Endometrium (tissue), 2 donors: Measurements from ENCODE around the gene PCED1B.

Experiments used
- FAIRE-seq: peaks from 2 replicates; lab custom pipeline; 2012; peaks lifted over from hg19 to GRCh38; lab: Jason Lieb, UNC
- donor health status: control.
- donor health status: control.

PCED1B gene

DNA sequence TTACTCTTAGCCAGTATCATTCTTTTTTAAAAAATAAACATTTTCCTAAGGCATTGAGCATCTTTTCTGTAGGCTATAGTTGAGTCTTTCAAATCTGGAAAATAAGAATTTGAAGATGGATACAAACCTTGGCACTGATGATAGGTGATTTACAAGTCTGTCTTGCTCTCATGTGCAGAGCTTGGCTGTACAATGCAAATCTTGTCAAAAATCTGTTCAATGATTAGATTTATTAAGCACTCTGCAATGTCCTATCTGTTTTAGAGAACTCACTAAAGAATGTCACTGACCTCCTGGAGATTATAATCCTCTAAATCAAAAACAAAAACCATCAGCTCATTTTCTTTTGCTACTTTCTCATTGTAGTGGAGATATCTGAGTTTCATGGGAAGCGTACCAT, 43.2 kb downstream of the PCED1B start:
- no peak for FAIRE-seq

DNA sequence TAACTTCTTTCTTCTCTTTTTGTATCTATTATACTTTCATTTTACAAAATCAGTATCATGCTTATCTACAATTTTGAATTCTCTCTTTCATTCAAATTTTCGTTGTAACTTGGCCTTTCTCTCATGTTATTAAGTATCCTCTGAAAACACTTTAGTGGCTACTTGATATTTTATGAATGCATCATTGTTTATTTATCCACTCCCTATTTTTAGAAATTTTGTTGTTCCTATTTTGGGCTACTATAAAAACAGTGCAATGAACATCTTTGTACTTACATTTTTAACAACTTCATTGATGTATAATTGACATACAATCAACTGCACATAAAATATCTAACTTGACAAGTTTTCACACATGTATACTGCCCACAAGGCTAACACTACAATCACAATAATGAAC, 44.3 kb downstream of the PCED1B start:
- FAIRE-seq = no peak

DNA sequence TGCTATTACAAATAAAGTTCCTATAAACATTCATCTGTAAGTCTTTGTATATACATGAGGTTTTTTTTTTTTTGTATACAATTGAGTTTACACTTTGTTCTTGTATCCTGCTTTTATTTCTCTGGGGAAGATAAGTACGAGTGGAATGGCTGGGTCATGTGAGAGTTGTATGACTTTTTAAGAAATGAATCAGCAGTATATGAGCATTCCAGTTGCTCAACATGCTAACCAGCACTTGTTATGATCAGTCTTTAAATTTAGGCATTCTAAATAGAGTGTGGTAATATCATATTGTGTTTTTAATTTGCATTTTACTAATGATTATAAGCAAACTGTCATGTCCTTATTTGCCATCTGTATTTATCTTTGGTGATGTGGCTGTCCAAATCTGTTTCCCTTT, 45.0 kb downstream of the PCED1B start:
- FAIRE-seq = no peak

DNA sequence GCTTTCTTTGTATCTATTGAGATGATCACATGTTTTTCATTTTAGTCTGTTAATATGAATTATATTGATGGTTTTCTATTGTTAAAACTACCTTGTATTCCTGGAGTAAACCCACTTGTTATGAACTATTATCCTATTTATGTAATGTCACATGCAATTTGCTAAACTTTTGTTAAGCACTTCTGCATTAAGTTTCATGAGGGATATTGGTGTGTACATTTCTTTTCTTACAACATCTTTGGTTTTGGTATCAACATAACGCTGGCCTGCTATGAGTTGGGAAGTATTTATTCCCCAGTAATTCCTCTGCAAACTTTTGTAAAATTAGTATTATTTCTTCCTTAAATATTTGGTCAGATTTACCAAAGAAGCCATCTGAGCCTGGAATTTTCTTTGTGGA, 46.8 kb downstream of the PCED1B start:
- FAIRE-seq = no peak

DNA sequence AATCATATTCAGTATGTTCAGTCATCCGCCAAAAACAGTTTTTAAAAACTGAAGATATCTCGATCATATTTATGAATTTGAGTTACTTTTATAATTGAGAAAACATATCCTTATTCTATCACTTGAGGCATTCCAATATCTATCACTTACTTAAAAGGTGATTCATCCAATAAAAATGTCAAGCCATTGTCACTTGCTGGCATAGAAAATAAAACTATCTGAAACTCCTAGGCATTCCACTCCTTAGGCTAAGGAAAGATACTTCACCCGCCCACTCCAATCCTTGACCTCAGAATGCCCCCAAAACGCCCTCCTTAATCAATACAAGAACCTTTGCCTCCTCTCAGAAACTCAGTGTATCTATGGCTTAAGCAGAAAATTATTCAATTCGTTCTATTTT, 51.6 kb downstream of the PCED1B start:
- FAIRE-seq = no peak

DNA sequence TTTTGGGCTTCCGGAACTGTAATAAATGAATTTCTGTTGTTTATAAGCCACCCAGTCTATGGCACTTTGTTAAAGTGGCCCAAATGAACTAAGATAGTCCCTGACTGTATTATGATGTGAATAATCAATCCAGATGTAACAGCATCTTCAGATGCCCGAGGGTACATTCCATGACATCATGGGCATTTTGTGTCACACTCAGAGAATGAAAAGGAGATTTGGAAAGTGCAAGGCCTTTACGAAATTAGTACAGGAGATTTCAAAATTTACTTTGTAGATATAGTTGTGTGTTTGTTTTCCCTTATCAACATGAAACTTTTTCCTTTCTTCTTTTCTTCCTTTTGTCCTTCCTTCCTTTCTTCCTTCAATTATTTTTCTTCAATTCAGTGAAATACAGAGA, 54.6 kb downstream of the PCED1B start:
- FAIRE-seq = no peak

DNA sequence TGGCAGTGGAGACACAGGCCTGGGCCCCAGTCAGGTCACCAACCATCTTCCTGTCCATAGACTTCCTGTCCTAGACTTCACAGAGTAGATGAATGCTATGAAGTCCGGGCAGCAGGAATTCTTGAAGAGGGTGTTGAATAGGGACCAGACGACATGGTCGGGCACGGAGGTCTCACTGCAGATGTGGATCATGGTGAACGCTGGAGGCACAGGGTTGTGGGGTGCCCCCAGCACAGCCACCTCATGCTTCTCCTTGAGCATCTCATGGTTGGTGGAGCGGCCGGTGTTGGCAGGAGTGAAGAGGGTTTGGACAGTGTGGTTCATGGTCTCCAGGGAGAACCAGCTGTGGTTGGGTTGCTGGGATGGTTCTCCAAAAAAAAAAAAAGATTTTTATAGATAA, 56.2 kb downstream of the PCED1B start:
- no peak for FAIRE-seq

DNA sequence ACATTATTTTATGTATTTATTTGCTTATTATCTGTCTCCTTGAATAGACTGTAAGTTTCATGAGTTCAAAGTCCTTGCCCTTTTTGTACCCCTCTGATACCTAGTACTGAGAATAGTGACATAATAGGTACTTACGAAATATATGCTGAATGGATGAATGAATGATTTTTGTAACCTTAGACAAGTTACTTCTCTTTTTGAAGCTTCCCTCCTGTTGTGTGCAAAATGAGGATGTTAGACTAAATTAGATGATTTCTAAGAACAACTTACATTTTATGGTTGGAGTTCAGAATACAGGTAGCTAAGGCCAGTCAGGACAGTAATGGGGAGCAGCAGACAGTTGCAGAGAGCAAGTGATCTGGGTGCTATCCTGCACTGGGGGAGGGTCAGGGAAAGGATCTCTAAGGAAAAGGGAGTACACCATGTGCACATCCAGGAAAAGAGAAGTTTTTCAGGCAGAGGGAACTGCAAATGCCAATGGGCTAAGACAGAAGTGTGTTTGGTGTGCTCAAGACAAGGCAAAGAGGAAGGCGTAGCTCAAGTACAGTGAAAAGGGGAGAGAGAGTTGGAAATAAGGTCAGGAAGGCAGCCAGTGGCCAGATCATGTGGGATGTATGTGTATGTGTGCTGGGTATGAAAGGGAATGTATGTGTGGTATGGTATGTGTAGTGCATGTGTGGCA, 59.7 kb downstream of the PCED1B start:
- no peak for FAIRE-seq

DNA sequence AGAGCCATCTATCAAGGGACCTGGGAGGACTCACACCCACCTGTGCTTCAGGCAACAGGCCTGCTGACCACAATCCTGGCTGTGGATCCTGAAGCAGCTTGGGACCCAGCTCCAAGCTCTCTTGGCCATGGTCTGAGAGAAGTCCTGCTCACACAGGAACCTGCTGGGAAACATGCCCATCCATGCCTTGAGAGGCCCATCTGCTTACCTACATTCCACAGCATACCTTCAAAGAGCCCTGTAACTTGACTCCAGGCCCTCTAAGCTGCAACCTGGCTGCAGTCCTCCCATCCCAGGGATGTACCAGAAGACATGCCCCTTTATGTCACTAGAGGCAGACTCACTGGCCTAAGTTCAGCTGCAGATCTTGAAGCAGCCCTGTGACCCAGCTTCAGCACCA, 62.0 kb downstream of the PCED1B start:
- FAIRE-seq = no peak

DNA sequence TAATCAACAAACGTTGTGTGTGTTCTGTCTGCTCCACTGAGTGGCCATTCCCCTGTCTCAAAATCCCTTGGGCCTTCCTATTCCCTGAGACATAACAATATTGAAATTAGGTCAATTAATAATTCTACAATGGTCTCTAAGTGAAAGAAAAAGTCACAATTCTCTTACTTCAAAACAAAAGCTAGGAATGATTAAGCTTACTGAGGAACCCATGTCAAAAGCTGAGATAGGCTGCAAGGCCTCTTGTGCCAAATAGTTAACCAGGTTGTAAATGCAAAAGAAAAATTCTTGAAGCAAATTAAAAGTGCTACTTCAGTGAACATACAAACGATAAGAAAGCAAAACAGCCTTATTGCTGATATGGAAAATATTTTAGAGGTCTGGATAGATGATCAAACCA, 65.3 kb downstream of the PCED1B start:
- no peak for FAIRE-seq

DNA sequence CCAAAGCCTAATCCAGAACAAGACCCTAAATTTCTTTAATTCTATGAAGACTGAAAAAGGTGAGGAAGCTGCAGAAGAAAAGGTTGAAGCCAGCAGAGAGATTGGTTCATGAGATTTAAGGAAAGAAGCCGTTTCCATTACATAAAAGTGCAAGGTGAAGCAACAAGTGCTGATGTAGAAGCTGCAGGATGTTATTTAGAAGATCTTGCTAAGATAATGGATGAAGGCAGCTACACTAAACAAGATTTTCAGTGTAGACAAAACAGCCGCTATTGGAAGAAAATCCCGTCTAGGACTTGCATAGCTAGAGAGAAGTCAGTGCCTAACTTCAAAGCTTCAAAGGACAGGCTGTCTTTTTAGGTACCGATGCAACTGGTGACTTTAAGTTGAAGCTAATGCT, 65.8 kb downstream of the PCED1B start:
- FAIRE-seq = no peak

DNA sequence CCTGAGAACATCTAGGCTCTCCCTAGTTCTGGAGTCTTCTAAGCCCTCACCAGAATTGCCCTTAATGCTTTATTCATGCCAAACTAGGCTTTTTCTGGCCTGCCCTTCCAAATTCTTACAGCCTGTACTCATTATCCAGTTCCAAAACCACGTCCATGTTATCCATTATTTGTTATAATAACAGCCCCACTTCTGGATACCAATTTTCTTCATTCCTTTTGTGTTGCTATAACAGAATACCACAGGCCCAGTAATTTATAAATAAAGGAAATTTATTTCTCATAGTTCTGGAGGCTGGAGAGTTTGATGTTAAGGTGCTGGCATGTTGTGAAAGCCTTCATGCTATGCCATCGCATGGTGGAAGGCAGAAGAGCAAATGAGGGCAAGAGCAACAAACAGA, 68.3 kb downstream of the PCED1B start:
- no peak for FAIRE-seq

DNA sequence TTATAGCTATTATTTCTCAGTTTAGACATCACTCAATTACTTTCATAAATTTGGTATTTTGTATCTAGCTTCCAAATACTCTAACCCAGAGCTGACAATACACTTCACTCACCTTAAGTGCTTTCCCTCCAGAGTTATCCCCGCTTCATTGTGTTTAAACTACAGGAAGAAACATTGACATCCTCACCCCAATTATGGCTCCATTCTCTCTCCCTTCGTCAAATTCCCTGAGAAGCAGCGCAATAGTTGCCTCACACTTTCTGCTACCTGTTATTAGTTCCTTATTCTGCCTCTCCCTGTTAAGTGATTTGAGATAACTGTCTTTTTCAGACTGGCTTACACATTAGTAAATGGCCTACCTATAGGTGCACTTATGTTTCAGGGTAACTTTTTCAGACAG, 69.7 kb downstream of the PCED1B start:
- no peak for FAIRE-seq

DNA sequence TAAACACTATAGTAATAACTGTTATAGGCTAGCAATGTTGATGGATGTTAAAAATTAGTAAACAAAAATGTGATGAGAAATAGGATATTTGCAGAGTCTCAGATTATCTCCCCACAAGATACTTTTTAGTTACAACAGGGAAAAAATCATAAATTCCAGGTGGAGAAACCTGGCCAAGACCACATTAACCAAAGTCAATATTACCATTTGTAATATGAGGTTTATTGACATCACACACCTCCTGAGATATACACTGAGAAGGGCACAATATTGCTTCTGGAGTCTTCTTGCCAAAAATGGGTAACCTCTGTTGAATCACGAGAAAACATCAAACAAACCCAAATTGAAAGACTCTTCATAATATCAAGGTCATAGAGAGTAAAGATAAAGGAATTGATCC, 72.7 kb downstream of the PCED1B start:
- no peak for FAIRE-seq

DNA sequence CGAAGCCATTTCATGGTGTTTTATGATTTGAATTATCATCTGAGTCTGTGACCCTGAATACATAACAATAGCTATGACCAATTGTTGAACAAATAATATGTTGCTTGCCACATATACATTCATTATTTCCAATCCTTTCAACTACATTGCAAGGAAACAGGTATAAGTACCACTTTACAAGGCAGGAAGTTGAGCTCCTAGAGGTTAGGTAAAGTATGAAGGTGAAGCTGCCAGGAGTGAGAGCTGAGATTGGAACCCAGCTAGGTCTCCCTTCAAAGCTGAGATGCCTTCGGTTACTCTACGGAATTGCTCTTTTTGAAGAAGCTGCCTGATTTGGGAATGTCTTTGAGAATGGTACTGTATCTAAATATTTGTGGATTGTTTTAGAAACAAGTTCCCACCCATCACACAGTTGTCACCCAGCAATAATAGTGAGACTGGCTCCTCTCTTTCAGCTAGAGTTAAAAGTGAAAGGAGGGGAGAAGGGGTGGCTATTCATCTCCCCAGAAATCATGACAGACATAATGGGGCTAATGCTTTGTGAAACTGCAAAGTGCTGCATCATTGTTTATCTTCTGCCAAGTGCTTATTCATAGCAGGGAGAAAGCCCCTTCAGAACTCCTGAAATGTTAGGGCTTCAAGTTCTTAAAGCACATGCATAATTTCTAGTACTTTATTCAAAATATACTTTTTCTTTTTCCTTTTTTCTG, 76.2 kb downstream of the PCED1B start:
- no peak for FAIRE-seq

DNA sequence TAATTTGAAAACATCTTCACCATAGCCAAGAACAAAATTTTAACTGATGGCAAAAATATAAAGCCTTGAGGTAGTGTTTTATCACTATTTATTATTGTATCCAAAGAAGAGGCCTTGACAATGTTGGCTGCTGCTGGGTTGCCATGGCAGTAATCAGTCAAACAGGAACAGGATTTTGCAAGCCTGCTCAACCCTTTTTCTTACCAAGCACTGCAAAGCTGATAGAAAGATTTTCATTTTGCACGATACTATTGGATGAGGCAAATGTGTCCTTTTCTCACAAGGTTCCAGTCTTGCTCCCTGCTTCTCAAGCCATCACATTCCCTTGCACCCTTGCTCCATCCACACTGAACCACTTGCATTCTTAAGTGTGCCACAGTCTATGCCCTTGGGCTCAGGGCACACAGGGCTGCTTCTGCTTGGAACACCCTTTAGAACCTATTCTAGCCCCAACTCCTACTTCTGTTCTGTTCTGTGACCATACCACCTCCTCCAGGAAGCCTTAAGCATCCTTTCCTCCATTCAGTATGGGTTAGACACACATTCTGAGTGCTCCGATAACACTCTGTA, 76.8 kb downstream of the PCED1B start:
- no peak for FAIRE-seq

DNA sequence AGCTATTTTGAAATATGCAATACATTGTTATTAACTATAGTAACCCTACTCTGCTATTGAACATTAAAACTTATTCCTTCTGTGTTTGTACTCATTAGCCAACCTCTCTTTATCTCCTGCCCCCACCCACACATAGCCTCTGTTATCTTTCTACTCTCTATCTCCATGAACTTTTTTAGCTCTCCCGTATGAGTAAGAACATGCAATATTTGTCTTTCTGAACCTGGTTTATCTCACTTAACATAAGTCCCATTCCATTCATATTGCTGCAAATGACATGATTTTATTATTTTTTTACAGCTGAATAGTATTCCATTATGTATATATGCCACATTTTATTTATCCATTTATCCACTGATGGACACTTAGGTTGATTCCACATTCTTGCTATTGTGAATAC, 79.4 kb downstream of the PCED1B start:
- FAIRE-seq = no peak

DNA sequence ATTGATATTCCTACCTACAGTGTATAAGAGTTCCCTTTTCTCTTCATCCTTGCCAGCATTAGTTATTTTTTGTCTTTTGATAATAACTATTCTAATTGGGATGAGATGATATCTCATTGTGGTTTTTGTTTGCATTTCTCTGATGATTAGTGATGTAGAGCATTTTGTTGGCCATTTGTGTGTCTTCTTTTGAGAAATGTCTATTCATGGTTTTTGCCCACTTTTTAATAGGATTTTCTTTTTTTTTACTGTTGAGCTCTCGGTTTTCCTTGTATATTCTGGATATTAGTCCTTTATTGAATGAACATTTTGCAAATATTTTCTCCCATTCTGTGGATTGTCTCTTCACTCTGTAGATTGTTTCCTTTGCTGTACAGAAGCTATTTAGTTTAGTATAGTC, 79.9 kb downstream of the PCED1B start:
- FAIRE-seq = no peak

DNA sequence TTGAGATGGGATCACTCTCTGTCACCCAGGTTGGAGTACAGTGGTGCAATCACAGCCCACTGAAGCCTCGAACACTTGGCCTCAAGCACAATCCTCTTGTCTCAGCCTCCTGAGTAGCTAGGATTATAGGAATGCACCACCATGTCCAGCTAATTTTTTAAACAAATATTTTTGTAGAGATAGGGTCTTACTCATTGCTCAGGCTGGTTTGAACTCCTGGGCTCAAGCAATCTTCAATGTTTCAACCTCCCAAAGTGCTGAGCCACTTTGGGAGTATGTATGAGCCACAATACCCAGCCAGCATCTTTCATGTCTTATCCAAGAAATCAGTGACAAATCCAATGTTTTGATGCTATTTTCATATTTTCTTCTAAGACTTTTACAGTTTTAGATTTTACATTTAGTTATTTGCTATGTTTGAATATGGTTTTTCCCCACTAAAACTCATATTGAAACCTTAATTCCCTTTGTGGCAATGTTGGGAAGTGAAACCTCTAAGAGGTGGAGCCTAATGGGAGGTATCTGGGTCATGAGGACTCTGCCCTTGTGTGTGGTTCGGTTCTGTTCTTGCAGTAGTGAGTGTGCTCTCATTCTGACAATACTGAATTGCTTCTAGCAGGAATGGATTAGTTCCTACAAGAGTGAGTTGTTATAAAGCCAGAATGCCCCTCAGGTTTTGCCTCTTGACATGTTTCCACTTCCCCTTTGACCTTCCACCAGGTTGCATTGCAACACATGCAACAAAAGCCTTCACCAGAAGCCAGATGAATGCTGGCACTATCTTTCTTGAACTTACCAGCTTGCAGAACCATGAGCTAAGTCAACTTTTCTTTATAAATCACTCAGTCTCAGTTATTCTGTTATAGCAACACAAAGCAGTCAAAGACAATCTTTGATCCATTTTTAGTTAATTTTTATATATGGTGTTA, 81.2 kb downstream of the PCED1B start:
- FAIRE-seq = no peak

DNA sequence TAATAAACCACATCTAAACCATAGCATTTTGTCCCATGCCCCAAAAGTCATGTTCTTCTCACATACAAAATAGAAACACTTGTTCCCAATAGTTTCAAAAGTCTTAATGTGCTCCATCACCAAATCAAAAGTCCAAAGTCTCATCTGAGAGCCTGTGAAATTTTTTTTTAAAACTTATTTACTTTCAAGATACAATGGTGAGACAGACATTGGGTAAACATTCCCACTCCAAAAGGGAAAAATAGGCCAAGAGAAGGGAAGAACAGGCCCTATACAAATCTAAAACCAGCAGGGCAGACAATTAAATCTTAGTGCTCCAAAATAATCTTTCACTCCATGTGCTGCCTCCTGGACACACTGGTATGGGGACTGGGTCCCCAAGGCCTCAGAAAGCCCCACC, 84.7 kb downstream of the PCED1B start:
- no peak for FAIRE-seq

DNA sequence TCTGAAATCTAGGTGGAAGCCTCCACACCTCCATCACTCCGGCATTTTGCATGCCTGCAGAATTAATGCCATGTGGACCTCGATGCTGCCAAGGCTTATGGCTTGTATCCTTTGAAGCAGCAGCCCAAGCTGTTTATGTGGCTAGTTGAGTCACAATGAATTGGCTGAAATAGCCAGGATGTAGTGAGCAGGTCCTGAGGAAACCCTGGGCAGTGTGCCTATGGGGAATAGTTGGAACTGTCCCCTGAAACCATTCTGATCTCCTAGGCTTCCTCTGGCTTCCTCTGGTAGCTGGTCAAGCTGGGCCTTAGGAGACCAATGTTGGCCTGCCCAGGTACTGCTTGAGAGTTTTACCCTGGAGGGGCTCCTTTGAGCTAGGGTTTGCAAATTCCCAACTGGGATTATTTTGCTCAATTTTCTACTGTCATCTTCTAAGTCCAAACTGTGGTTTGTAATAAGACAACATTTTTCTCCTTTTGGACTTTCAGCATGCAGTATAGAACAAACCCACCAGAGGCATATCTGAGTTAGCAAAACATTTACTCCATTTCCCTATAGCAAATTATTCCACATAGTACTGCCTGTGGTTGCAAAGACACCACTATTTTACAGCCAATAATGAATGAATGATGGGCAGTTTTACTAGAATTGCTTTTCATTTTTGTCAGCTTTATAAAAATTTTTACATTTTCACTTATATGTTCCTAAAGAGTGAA, 85.5 kb downstream of the PCED1B start:
- no peak for FAIRE-seq

DNA sequence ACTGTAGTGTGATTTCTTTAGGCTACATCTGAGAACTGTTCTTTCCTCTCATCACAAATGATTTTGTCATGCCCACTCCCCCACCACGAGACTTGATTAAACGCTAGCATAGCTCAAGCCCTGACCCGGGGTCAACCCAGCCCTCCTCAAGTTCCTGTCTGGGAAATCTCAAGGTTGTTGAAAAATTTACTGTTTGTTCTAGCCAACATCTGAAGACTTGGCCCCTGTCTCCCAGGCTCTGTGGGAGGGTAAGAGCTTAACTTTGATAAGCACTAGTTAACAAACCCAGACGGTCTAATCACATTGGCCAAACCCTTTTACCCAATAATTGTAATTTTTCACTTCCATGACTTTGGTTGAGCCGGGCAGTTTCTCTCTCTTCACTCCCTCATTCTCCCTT, 86.5 kb downstream of the PCED1B start:
- peak; percentile 12 for FAIRE-seq
